OCI-LY3 (cell line): ENCODE measurements around the gene CLEC19A.

Experiments
- EZH2phosphoT487 ChIP-seq: fragments of 200-600 bp; shearing (Covaris generic); IDR thresholded peaks from 2 replicates; pipeline ENCODE4 v1.6.1; 2018; ENCODE audit warnings: antibody characterized with exemption, mixed run types, low read depth
- TF ChIP-seq, protein P1 (sequence below): fragments of 200-600, 300-600 bp; sonication (generic); IDR thresholded peaks from 2 replicates; pipeline ENCODE4 v1.5.1; 2014; ENCODE audit warnings: antibody characterized with exemption, low read length, low read depth

DNA sequence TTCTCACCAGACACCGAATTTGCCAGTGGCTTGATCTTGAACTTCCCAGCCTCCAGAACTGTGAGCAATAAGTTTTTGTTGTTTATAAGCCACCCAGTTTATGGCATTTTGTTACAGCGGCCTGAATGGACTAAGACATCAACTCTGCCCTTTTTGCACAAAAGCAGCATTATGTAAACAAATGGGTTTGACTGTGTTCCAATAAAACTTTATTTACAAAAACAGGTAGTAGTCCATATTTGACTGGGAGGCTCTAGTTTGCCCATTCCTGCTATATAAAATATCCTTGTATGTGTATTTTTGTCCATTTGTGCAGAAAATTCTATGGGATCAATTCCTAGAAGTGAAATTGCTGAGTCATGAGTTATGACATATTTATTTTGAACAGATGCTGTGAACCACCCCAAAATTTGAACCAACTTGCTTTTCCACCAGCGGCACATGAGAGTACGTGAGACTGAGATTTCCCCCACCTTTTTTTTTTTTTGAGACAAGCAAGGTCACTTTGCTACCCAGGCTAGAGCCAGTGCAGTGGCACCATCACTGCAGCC is 21.3 kb upstream of the CLEC19A start:
- TF ChIP-seq, protein P1, sequence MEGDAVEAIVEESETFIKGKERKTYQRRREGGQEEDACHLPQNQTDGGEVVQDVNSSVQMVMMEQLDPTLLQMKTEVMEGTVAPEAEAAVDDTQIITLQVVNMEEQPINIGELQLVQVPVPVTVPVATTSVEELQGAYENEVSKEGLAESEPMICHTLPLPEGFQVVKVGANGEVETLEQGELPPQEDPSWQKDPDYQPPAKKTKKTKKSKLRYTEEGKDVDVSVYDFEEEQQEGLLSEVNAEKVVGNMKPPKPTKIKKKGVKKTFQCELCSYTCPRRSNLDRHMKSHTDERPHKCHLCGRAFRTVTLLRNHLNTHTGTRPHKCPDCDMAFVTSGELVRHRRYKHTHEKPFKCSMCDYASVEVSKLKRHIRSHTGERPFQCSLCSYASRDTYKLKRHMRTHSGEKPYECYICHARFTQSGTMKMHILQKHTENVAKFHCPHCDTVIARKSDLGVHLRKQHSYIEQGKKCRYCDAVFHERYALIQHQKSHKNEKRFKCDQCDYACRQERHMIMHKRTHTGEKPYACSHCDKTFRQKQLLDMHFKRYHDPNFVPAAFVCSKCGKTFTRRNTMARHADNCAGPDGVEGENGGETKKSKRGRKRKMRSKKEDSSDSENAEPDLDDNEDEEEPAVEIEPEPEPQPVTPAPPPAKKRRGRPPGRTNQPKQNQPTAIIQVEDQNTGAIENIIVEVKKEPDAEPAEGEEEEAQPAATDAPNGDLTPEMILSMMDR: no peak
- no peak for TF ChIP-seq EZH2phosphoT487
